Measurements from ENCODE around the gene WDR46. TPM values are rescaled to one million over a fixed set of nuclear protein-coding genes. Genes with fewer than 3 reads are reported as not detected.

Gene WDR46
- 64.0 and 111 TPM in 2 replicates for total RNA-seq

GRCh38 chr6:33288921-33289783, at the start of gene WDR46, which contains the start of gene PFDN6:
TSS of gene WDR46 (minus strand) at chr6:33289239. CDS start at chr6:33289170, 69 bp downstream.
TSS of gene PFDN6 (plus strand) at chr6:33289601. CDS start at chr6:33289857, 256 bp downstream.

GRCh38 chr6:33317669-33318425, 28.8 kb upstream of the WDR46 start, which contains the start of gene ZBTB22:
TSS of gene ZBTB22 (minus strand) at chr6:33317744. CDS start at chr6:33316916, 828 bp downstream.

GRCh38 chr6:33313709-33314514, 24.9 kb upstream of the WDR46 start, which contains the start of gene TAPBP:
TSS of gene TAPBP (minus strand) at chr6:33314078. CDS start at chr6:33314041, 37 bp downstream.

GRCh38 chr6:33298773-33299236, 9.8 kb upstream of the WDR46 start, which contains the start of gene RGL2:
TSS of gene RGL2 (minus strand) at chr6:33298942. CDS start at chr6:33298610, 332 bp downstream.

GRCh38 chr6:33276864-33277662, 12.0 kb downstream of the WDR46 start, which contains the start of gene B3GALT4:
TSS of gene B3GALT4 (plus strand) at chr6:33277123. CDS start at chr6:33277420, 297 bp downstream.

GRCh38 chr6:33271468-33272274, 17.4 kb downstream of the WDR46 start, which contains the start of the genes RPS18 and VPS52:
TSS of gene RPS18 (plus strand) at chr6:33272075. CDS start at chr6:33272120, 45 bp downstream.
TSS of gene VPS52 (minus strand) at chr6:33271876. CDS start at chr6:33271675, 201 bp downstream.

Other genes starting within 250 kb of the WDR46 start
- gene HLA-DPA1, start 215.6 kb downstream of the WDR46 start, total RNA-seq, result 0.30 TPM in 1 of 2 replicates, not detected in the other
- 2.4 TPM in 1 of 2 replicates, not detected in the other for gene HLA-DPB1, start 213.2 kb downstream of the WDR46 start, total RNA-seq
- gene COL11A2, start 96.8 kb downstream of the WDR46 start, total RNA-seq, result 0.30 and 0.37 TPM in 2 replicates
- gene RXRB, start 88.6 kb downstream of the WDR46 start, total RNA-seq, result 22.9 and 27.8 TPM in 2 replicates
- 162 and 171 TPM in 2 replicates for gene SLC39A7, start 88.4 kb downstream of the WDR46 start, total RNA-seq
- gene HSD17B8, start 84.6 kb downstream of the WDR46 start, total RNA-seq, result 1.8 and 4.5 TPM in 2 replicates
- gene RING1, start 80.7 kb downstream of the WDR46 start, total RNA-seq, result 23.8 and 26.4 TPM in 2 replicates
- gene VPS52, start 17.4 kb downstream of the WDR46 start, total RNA-seq, result 32.4 and 33.9 TPM in 2 replicates
- 1,202 and 4,104 TPM in 2 replicates for gene RPS18, start 17.2 kb downstream of the WDR46 start, total RNA-seq
- 2.3 and 4.2 TPM in 2 replicates for gene B3GALT4, start 12.1 kb downstream of the WDR46 start, total RNA-seq
- 29.2 and 41.0 TPM in 2 replicates for gene PFDN6, start 362 bp upstream of the WDR46 start, total RNA-seq
- 18.7 and 30.7 TPM in 2 replicates for gene RGL2, start 9.7 kb upstream of the WDR46 start, total RNA-seq
- 69.8 and 119 TPM in 2 replicates for gene TAPBP, start 24.8 kb upstream of the WDR46 start, total RNA-seq
- gene ZBTB22, start 28.5 kb upstream of the WDR46 start, total RNA-seq, result 19.4 and 21.1 TPM in 2 replicates
- 45.7 and 84.3 TPM in 2 replicates for gene DAXX, start 33.7 kb upstream of the WDR46 start, total RNA-seq
- gene KIFC1, start 102.6 kb upstream of the WDR46 start, total RNA-seq, result 1.2 and 11.2 TPM in 2 replicates
- 25.7 and 27.9 TPM in 2 replicates for gene PHF1, start 121.8 kb upstream of the WDR46 start, total RNA-seq
- gene CUTA, start 128.9 kb upstream of the WDR46 start, total RNA-seq, result 84.6 and 90.6 TPM in 2 replicates
- gene SYNGAP1, start 130.8 kb upstream of the WDR46 start, total RNA-seq, result 3.9 and 10.1 TPM in 2 replicates
- 3.9 and 8.0 TPM in 2 replicates for gene ZBTB9, start 165.3 kb upstream of the WDR46 start, total RNA-seq

Data from smooth muscle cell of the umbilical artery (primary cell).